WTC11 (cell line): Measurements from ENCODE around the gene NPTX1. TPM values are rescaled to one million over a fixed set of nuclear protein-coding genes. Genes with fewer than 3 reads are reported as not detected.

Source experiments
- ATAC-seq: fragments of 200-7000 bp; cut with Tn5 transposase; 2 replicates; pipeline ENCODE4 v1.10.0; 2021; ENCODE audit warnings: mild to moderate bottlenecking, moderate library complexity
- CTCF ChIA-PET: fragments of 300-600 bp; sonication (Branson Sonifier 250); formaldehyde crosslinking; loops from one replicate; lab custom pipeline; 2021; ENCODE audit warnings: antibody characterized with exemption; lab: Charles Lee
- POLR2A ChIA-PET: fragments of 350-600 bp; sonication (Branson Sonifier 250); formaldehyde crosslinking; loops from one replicate; lab custom pipeline; 2021; ENCODE audit warnings: antibody characterized with exemption; lab: Charles Lee
- DNase-seq: peaks from one replicate; pipeline ENCODE4 v3.0.0; 2021; ENCODE audit warnings: low spot score
- H3K27ac Mint-ChIP-seq: 2 replicates; pipeline ENCODE4 v1.8.0; 2021; ENCODE audit warnings: mixed read lengths
- H3K27me3 Mint-ChIP-seq: 2 replicates; pipeline ENCODE4 v1.8.0; 2021; ENCODE audit warnings: low read depth, mild to moderate bottlenecking, moderate library complexity, mixed read lengths
- H3K36me3 Mint-ChIP-seq: 2 replicates; pipeline ENCODE4 v1.8.0; 2021; ENCODE audit warnings: mixed read lengths
- H3K4me1 Mint-ChIP-seq: 2 replicates; pipeline ENCODE4 v1.8.0; 2022; ENCODE audit warnings: mixed read lengths
- H3K4me3 Mint-ChIP-seq: 2 replicates; pipeline ENCODE4 v1.8.0; 2021; ENCODE audit warnings: mild to moderate bottlenecking, moderate library complexity, mixed read lengths
- H3K9me3 Mint-ChIP-seq: 2 replicates; pipeline ENCODE4 v1.8.0; 2021; ENCODE audit warnings: mixed read lengths
- AFF4 ChIP-seq: sonication (generic); formaldehyde crosslinking; IDR thresholded peaks from 2 replicates; pipeline ENCODE4 v1.8.1; 2023; ENCODE audit warnings: mild to moderate bottlenecking, missing genetic modification reagents, borderline replicate concordance
- ARID4B ChIP-seq: sonication (generic); formaldehyde crosslinking; IDR thresholded peaks from 2 replicates; pipeline ENCODE4 v1.8.0; 2023; ENCODE audit warnings: missing genetic modification reagents, mild to moderate bottlenecking, borderline replicate concordance
- ATF2 ChIP-seq: sonication (generic); formaldehyde crosslinking; IDR thresholded peaks from 2 replicates; pipeline ENCODE4 v1.8.1; 2022; ENCODE audit warnings: low read depth, missing genetic modification reagents, borderline replicate concordance
- E2F4 ChIP-seq: sonication (generic); formaldehyde crosslinking; IDR thresholded peaks from 2 replicates; pipeline ENCODE4 v1.8.1; 2022; ENCODE audit warnings: low read depth, mild to moderate bottlenecking, moderate library complexity, missing genetic modification reagents, borderline replicate concordance
- MYBL2 ChIP-seq: sonication (generic); formaldehyde crosslinking; IDR thresholded peaks from 2 replicates; pipeline ENCODE4 v1.8.1; 2023; ENCODE audit warnings: mild to moderate bottlenecking, moderate library complexity, missing genetic modification reagents
- NFATC4 ChIP-seq: fragments of 250-450 bp; sonication (Bioruptor Pico); IDR thresholded peaks from 2 replicates; pipeline ENCODE4 v1.9.0; 2021; ENCODE audit warnings: mild to moderate bottlenecking
- TEAD1 ChIP-seq: sonication (generic); formaldehyde crosslinking; IDR thresholded peaks from 2 replicates; pipeline ENCODE4 v1.8.0; 2022; ENCODE audit warnings: mild to moderate bottlenecking, missing genetic modification reagents
- TEAD4 ChIP-seq: sonication (generic); formaldehyde crosslinking; IDR thresholded peaks from 2 replicates; pipeline ENCODE4 v1.8.0; 2022; ENCODE audit warnings: mild to moderate bottlenecking, missing genetic modification reagents
- ZMAT4 ChIP-seq: fragments of 250-450 bp; sonication (Bioruptor Pico); IDR thresholded peaks from 2 replicates; pipeline ENCODE4 v1.9.0; 2021; ENCODE audit warnings: mild to moderate bottlenecking
- ZNF232 ChIP-seq: sonication (generic); formaldehyde crosslinking; IDR thresholded peaks from 2 replicates; pipeline ENCODE4 v1.8.0; 2022; ENCODE audit warnings: mild to moderate bottlenecking, missing genetic modification reagents
- total RNA-seq: library from RNA; stranded (reverse); gene quantifications from 3 replicates; pipeline ENCODE4 v1.2.3, GENCODE V29; 2021

NPTX1 gene
- total RNA-seq, 1 experiment from 2014 or later, result 15.1 TPM

GRCh38 chr17:80519091-80519781 is 42.8 kb upstream of the NPTX1 start (continued):
- no peak for TF ChIP-seq ARID4B (CRISPR knock-in tag)
- TF ChIP-seq TEAD4, result no peak

GRCh38 chr17:80518392-80518791 is 42.0 kb upstream of the NPTX1 start:
- Mint-ChIP-seq H3K27me3 (peaks cover under 1% of the 10 kb centered on the region; the same call in 1 of the 2 replicates), H3K27ac (no peak overlapping the region), H3K4me1 (peaks cover 4% of the 10 kb centered on the region), H3K36me3 (no peaks in the 10 kb centered on the region), H3K9me3 (no peaks in the 10 kb centered on the region), H3K4me3 (no peak overlapping the region)
- ChIA-PET POLR2A (no interaction called here), CTCF (no interaction called here)
- TF ChIP-seq ZMAT4 (CRISPR knock-in tag) (no peak), TEAD1 (CRISPR knock-in tag) (no peak), NFATC4 (CRISPR knock-in tag) (no peak), E2F4 (CRISPR knock-in tag) (no peak)
- ATAC-seq, result no peak
- DNase-seq, result no peak

- POLR2A ChIA-PET, result interaction anchor here (0.5 kb wide), 1 partner anchor 1970 kb away, joined by 3 read pairs; no protein-coding TSS in a partner anchor
- Mint-ChIP-seq H3K4me3 (no peak overlapping the region), H3K9me3 (no peaks in the 10 kb centered on the region), H3K27me3 (peaks cover 2% of the 10 kb centered on the region; the same call in 1 of the 2 replicates), H3K36me3 (no peaks in the 10 kb centered on the region), H3K27ac (no peak overlapping the region), H3K4me1 (peaks cover 4% of the 10 kb centered on the region)
- ATAC-seq (no peak), DNase-seq (no peak)
- TF ChIP-seq ZNF232 (CRISPR knock-in tag), result no peak
- no peak for TF ChIP-seq ATF2 (CRISPR knock-in tag)
- TF ChIP-seq AFF4 (CRISPR knock-in tag), result no peak
- TF ChIP-seq MYBL2, result no peak
- CTCF ChIA-PET, result no interaction called here
These were observed 41.2 kb upstream of the NPTX1 start for GRCh38 chr17:80517641-80518040.
